OCI-LY1 (cell line): Measurements from ENCODE around the gene RSPH9.
"Not testable (repeated sequence)": the region's sequence is repeated elsewhere in the genome, so short reads cannot be mapped to it uniquely, and the experiment has no call there.

Experiments used
- H2AFZ ChIP-seq: fragments of 200-600 bp; sonication (generic), shearing (Covaris generic); 2 replicates; pipeline ENCODE4 v1.6.0; 2014; ENCODE audit warnings: antibody characterized with exemption, mild to moderate bottlenecking, low read length
- H3F3A ChIP-seq: fragments of 200-600 bp; sonication (generic), shearing (Covaris generic); 2 replicates; pipeline ENCODE4 v1.6.0; 2014; ENCODE audit warnings: mild to moderate bottlenecking, antibody characterized with exemption, low read length, moderate library complexity; ENCODE audit not compliant: insufficient read depth
- H3K27ac ChIP-seq: fragments of 200-600 bp; sonication (generic); 2 replicates; pipeline ENCODE4 v1.5.1; 2014; ENCODE audit warnings: low read length, mixed run types, mild to moderate bottlenecking, low read depth; ENCODE audit not compliant: poor library complexity, severe bottlenecking
- H3K27me3 ChIP-seq: fragments of 200-600 bp; sonication (generic); 2 replicates; pipeline ENCODE4 v1.6.0; 2014; ENCODE audit warnings: antibody characterized with exemption, mild to moderate bottlenecking, low read length, moderate library complexity; ENCODE audit not compliant: insufficient read depth
- H3K36me3 ChIP-seq: fragments of 200-600 bp; sonication (generic); 2 replicates; pipeline ENCODE4 v1.6.1; 2014; ENCODE audit warnings: mild to moderate bottlenecking, antibody characterized with exemption, low read length, moderate library complexity, mixed read lengths; ENCODE audit not compliant: insufficient read depth
- H3K4me1 ChIP-seq: fragments of 200-600 bp; sonication (generic); 2 replicates; pipeline ENCODE4 v1.5.1; 2014; ENCODE audit warnings: mild to moderate bottlenecking, low read length, moderate library complexity; ENCODE audit not compliant: insufficient read depth, severe bottlenecking
- H3K4me2 ChIP-seq: fragments of 200-600 bp; sonication (generic), shearing (Covaris generic); 2 replicates; pipeline ENCODE4 v1.6.1; 2014; ENCODE audit warnings: low read length
- H3K4me3 ChIP-seq: fragments of 200-600 bp; sonication (generic); 2 replicates; pipeline ENCODE4 v1.5.1; 2014; ENCODE audit warnings: low read length, low read depth, mild to moderate bottlenecking, mixed read lengths; ENCODE audit not compliant: poor library complexity, severe bottlenecking
- H3K79me2 ChIP-seq: fragments of 200-600 bp; shearing (Covaris generic); 2 replicates; pipeline ENCODE4 v1.6.1; 2016; ENCODE audit warnings: mixed run types, low read length, mixed read lengths; ENCODE audit not compliant: insufficient read depth
- H3K9ac ChIP-seq: fragments of 200-600 bp; sonication (generic), shearing (Covaris generic); 2 replicates; pipeline ENCODE4 v1.6.1; 2014; ENCODE audit warnings: mild to moderate bottlenecking, low read length, mixed read lengths
- H3K9me2 ChIP-seq: fragments of 200-600 bp; sonication (generic), shearing (Covaris generic); 2 replicates; pipeline ENCODE4 v1.6.1; 2014; ENCODE audit warnings: low read depth, mild to moderate bottlenecking, low read length, mixed read lengths
- H3K9me3 ChIP-seq: fragments of 200-600 bp; shearing (Covaris generic); 2 replicates; pipeline ENCODE4 v1.6.1; 2014; ENCODE audit warnings: low read length, mixed read lengths
- H4K20me1 ChIP-seq: fragments of 200-600 bp; sonication (generic), shearing (Covaris generic); 2 replicates; pipeline ENCODE4 v1.6.0; 2016; ENCODE audit warnings: mild to moderate bottlenecking, low read length; ENCODE audit not compliant: insufficient read depth
- EZH2 ChIP-seq: fragments of 200-600 bp; sonication (generic), shearing (Covaris generic); IDR thresholded peaks from 2 replicates; pipeline ENCODE4 v1.8.0; 2017; ENCODE audit warnings: borderline replicate concordance, mixed run types, mild to moderate bottlenecking, antibody characterized with exemption, low read length, moderate library complexity, mixed read lengths
- TF ChIP-seq, protein P1 (sequence below): fragments of 200-600 bp; sonication (generic), shearing (Covaris generic); IDR thresholded peaks from 2 replicates; pipeline ENCODE4 v1.5.1; 2017; ENCODE audit warnings: mild to moderate bottlenecking, antibody characterized with exemption, low read length, moderate library complexity, mixed read lengths

Gene RSPH9

DNA sequence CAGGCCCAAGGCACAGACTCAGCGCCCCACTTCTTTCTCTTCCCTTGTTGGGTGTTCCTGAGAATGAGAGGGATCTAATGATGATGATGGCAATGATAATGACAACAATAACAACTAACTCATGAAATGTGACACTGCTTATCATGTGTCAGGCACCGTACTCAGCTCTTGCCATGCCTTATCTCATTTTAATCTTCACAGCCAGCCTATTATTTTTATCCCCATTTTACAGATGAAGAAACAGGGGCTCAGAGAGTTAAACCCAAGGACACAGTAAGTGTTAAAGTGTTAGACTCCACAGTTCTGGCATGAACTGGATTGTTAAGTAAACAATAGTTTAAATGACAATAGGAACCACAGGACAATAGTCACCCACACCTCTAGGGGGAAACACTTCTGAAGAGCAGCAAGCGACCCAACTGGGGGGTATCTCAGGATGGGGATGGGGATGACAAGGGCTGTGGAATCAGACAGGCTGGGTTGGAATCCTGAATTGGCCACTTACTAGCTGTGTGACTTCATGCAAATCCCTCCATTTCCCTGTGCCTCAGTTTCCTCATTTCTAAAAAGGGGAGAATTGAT is 12.5 kb downstream of the RSPH9 start:
- no peaks in the 10 kb centered on the region for H4K20me1 ChIP-seq
- no peaks in the 10 kb centered on the region for H3K4me1 ChIP-seq
- TF ChIP-seq EZH2, result no peak
- TF ChIP-seq, protein P1, sequence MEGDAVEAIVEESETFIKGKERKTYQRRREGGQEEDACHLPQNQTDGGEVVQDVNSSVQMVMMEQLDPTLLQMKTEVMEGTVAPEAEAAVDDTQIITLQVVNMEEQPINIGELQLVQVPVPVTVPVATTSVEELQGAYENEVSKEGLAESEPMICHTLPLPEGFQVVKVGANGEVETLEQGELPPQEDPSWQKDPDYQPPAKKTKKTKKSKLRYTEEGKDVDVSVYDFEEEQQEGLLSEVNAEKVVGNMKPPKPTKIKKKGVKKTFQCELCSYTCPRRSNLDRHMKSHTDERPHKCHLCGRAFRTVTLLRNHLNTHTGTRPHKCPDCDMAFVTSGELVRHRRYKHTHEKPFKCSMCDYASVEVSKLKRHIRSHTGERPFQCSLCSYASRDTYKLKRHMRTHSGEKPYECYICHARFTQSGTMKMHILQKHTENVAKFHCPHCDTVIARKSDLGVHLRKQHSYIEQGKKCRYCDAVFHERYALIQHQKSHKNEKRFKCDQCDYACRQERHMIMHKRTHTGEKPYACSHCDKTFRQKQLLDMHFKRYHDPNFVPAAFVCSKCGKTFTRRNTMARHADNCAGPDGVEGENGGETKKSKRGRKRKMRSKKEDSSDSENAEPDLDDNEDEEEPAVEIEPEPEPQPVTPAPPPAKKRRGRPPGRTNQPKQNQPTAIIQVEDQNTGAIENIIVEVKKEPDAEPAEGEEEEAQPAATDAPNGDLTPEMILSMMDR, result 0 out of 2 replicates have a peak, but pooled peaks have one; percentile 11
- H3F3A ChIP-seq, result no peaks in the 10 kb centered on the region
- H3K27me3 ChIP-seq, result peaks cover 5% of the 10 kb centered on the region; the same call in 1 of the 2 replicates
- no peaks in the 10 kb centered on the region; the same call in 1 of the 2 replicates for H3K36me3 ChIP-seq
- H3K27ac ChIP-seq, result no peak overlapping the region
- peaks cover 3% of the 10 kb centered on the region; the same call in 1 of the 2 replicates for H3K9me3 ChIP-seq
- no peak overlapping the region for H3K4me3 ChIP-seq
- H3K9me2 ChIP-seq, result no peaks in the 10 kb centered on the region
- H3K9ac ChIP-seq, result no peak overlapping the region
- H3K4me2 ChIP-seq, result no peak overlapping the region
- H3K79me2 ChIP-seq, result no peaks in the 10 kb centered on the region
- no peak overlapping the region for H2AFZ ChIP-seq

DNA sequence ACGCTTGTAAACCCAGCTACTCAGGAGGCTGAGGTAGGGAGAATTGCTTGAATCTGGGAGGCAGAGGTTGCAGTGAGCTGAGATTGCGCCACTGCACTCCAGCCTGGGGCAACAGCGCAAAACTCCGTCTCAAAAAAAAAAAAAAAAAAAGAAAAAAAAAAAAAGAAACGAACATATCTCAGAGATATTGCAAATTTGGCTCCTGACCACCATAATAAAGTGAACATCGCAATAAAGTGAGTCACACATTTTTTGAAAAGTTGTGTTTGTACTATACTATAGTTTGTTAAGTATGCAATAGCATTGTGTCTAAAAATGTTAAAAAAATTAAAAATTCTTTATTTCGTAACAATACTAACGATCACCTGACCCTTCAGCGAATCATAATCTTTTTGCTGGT is 13.3 kb downstream of the RSPH9 start:
- H3K27ac ChIP-seq, result no peak overlapping the region
- no peaks in the 10 kb centered on the region for H3K4me1 ChIP-seq
- peaks cover 5% of the 10 kb centered on the region; the same call in 1 of the 2 replicates for H3K27me3 ChIP-seq
- H4K20me1 ChIP-seq, result no peaks in the 10 kb centered on the region
- no peaks in the 10 kb centered on the region for H3F3A ChIP-seq
- H3K36me3 ChIP-seq, result no peaks in the 10 kb centered on the region; the same call in 1 of the 2 replicates
- no peak overlapping the region for H3K9ac ChIP-seq
- peaks cover 3% of the 10 kb centered on the region; the same call in 1 of the 2 replicates for H3K9me3 ChIP-seq
- H3K9me2 ChIP-seq, result no peaks in the 10 kb centered on the region
- no peak overlapping the region for H3K4me2 ChIP-seq
- no peak overlapping the region for H2AFZ ChIP-seq
- TF ChIP-seq, protein P1, result no peak
- no peak for TF ChIP-seq EZH2
- H3K4me3 ChIP-seq, result no peak overlapping the region
- no peaks in the 10 kb centered on the region for H3K79me2 ChIP-seq

DNA sequence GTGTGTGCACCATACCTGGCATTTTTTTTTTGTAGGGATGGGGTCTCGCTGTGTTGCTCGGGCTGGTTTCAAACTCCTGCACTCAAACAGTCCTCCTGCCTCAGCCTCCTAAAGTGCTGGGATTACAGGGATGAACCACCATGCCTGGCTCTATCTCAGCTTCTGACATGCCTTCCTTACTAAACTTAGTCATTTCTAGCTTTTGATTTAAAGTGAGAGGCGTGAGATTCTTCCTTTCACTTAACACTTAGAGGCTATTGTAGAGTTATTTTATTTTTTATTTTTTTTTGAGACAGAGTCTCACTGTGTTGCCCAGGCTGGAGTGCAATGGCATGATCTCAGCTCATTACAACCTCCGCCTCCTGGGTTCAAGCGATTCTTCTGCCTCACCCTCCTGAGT is 18.1 kb downstream of the RSPH9 start:
- H3K4me2 ChIP-seq, H3K27ac ChIP-seq, H3K9ac ChIP-seq, H3K9me2 ChIP-seq, H3F3A ChIP-seq, H4K20me1 ChIP-seq, H3K36me3 ChIP-seq, H2AFZ ChIP-seq, H3K27me3 ChIP-seq, H3K4me3 ChIP-seq, H3K9me3 ChIP-seq, H3K79me2 ChIP-seq, H3K4me1 ChIP-seq: not testable (repeated sequence)

DNA sequence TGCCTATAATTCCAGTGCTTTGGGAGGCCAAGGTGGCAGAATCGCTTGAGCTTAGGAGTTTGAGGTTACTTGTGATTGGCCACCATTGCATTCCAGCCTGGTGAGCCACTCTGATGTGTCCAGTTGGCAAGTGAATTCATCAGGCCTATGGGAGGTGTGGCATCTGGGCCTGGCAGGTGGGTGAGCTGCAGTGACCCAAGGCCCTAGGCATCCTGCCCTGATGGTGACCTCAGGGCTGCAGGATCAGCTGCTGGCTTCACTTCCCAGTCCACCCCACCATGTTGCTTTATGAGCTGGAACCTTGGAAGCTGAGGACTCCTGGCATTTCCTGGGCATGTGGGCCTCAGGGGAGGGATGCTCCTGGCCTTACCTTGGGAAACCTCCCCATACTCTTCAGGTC is 20.5 kb downstream of the RSPH9 start:
- Histone ChIP-seq H4K20me1 (no peaks in the 10 kb centered on the region), H3K9me2 (no peaks in the 10 kb centered on the region), H3K9me3 (peaks cover 3% of the 10 kb centered on the region; the same call in 1 of the 2 replicates), H3K36me3 (no peaks in the 10 kb centered on the region; the same call in 1 of the 2 replicates), H3K4me2 (no peak overlapping the region), H3F3A (no peaks in the 10 kb centered on the region), H2AFZ (no peak overlapping the region), H3K27me3 (no peaks in the 10 kb centered on the region), H3K4me3 (no peak overlapping the region), H3K4me1 (peaks cover 9% of the 10 kb centered on the region), H3K9ac (no peak overlapping the region), H3K79me2 (no peaks in the 10 kb centered on the region), H3K27ac (no peak overlapping the region)
- TF ChIP-seq, protein P1, result no peak
- no peak for TF ChIP-seq EZH2
